HG02973 (cell line): Measurements from ENCODE around the gene FANCC.
"Not testable (repeated sequence)": the region's sequence is repeated elsewhere in the genome, so short reads cannot be mapped to it uniquely, and the experiment has no call there.

Source experiments
- ATAC-seq: cut with Tn5 transposase; IDR thresholded peaks from one replicate; pipeline ENCODE4 v1.9.1; 2021; ENCODE audit warnings: moderate library complexity; ENCODE audit not compliant: unreplicated experiment

FANCC gene

DNA sequence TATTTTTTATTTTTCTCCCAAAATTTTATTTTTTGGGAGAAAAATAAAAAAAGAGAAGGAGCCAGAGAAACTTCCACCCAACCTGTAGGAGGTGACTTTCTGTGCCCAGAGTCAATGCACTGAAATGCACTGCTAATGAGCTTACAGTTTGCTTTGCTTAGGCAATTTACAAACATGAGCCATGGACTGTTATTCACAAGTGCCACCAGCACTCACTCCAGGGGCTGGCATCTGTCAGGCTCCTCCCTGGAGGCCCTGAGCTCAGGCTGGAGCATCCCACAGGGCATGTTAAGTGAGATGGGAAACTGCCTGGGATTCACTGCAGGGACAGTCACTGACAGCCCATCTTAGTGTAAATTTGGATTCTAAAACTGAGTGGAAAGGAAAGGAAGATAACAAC lies 74.9 kb downstream of the FANCC start:
- ATAC-seq: no peak

DNA sequence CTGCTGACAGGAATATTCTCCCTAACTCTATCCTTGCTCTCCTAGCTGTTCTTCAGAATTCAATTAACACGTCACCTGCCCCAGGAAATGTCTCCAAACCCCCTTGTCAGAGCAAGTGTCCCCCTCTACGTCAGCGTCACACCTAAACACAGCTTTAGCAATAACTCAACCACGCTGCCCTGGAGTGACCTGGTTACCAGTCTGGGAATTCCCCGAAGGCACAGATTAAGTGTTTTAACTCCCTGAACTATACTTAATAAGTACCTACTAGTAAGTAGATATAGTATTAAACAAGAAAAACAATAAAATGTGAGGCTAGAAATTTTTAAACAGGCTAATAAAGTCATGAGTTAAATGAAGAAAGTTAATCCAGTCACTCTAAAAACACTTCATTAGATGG lies 78.4 kb downstream of the FANCC start:
- ATAC-seq: no peak

DNA sequence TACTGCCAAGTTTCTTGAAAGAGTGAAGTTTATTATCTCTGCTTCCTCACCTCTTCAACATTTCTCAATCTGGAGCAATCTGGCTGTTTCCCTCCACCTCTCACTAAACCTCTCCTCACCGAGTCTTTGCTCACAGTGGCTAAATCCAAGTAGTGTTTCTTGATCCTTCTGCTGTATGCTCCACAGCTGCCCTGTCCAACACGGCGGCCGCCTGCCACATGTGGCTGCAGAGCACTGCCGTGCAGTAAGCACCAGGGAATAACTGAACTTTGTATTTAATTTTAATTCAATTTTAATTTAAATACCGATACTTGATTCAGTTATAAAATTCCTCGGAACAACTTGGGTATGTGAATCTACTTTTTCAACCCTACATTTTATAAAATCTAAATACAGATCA lies 80.2 kb downstream of the FANCC start:
- ATAC-seq: no peak

- no peak for ATAC-seq
Measured at GRCh38 chr9:95230046-95230445, 87.5 kb downstream of the FANCC start.

DNA sequence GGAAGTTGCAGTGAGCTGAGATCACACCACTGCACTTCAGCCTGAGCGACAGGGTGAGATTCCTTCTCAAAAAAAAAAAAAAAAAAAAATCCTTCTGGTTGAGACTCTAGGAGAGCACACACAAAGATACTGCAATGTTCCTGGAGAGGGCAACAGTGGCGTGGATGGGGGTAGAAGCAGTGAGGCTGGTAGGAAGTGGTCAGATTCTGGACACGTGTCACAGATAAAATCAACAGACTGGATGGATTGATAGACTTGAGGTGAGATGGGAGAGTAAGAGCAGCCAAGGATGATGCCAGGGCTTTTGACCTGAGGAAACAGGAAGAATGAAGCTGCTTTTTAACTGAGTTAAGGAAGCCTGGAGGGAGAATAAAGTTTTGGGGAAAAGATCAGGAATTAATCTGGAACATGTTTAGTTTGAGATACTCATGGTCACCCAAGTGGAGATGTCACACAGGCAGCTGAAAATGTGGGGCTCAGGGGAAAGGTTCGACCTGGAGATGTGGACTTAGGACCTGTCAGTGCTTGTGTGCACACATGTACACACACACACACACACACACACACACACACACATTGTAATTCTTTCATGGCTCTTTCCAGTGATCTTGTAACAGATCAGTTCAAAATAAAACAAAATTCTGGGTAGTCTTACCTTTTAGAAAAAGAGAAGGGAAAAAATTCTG lies 88.1 kb downstream of the FANCC start:
- no peak for ATAC-seq

DNA sequence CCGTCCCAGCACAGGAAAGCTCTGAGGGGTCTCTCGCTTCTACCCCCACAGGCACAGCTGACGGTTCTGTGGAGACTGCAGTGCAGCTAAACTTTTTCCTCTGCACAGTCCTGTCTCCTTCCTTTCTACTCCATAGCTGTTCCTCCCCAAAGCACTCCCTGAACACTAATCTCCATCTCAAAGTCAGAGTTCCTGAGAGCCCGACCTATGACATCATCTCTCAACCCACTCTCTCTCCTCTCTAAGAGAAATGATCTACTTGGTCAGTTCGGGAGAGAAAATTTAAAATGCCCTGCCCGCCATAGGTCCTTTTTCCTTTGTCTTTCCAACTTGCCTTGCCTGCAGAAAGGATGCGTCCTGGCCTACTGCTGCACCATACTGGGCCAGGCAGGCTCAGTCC lies 90.6 kb downstream of the FANCC start:
- ATAC-seq: no peak

- ATAC-seq: no peak
Measured at GRCh38 chr9:95225726-95226106, 91.8 kb downstream of the FANCC start.

DNA sequence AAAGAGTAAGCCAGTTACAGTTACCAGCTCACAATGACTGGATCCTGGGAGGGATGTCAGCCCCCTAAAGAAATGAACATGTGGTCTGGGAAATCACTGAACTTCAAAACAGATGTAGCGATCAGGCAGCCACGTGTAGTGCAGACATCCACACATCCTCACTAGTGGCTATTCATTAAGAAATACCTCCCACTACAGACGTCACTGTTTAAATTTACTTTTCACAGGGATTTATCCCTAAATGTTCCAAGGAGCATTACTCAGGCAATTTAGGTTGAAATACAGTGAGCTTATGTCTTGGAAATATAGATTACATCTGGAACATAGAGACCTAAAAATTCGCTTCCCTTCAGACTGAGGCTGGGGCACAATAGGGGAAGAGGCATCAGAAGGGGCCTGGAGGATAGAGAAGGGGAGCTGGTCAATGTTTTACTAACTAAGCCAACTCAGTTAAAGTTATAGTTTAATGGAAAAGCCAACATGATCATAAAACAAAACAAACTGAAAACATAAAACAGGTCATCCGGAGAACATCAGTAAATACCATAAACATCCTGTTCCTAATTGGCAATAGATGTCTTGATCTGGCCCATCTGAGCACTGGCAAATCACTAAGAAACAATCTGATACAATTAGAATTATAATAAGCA lies 92.3 kb downstream of the FANCC start:
- ATAC-seq: no peak

DNA sequence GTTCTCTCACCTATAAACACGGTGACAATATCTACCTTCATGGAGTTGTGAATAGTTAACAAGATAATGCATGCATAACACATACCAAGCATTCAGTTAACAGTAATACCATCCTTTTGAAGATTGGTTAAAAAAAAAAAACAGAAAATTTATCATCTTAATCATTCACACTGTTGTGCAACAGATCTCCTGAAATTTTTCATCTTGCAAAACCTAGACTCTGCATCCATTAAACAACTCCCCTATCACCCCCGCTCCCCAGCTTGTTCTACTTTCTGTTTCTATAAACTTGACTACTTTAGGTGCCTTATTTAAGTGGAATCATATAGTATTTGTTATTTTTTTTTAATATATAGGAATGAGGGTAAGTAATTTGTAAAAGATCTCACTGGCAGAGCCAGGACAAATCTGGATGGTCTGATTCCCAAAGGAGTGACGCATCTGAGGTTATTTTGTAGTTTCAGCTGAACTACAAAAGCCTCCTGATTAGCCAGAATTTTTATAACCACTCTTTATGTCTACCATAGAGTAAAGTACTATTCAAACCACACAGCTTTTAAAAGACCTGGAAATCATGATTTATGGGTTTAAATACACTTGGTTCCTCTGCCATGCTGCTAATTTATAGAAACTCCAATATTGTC lies 93.0 kb downstream of the FANCC start:
- no peak for ATAC-seq

DNA sequence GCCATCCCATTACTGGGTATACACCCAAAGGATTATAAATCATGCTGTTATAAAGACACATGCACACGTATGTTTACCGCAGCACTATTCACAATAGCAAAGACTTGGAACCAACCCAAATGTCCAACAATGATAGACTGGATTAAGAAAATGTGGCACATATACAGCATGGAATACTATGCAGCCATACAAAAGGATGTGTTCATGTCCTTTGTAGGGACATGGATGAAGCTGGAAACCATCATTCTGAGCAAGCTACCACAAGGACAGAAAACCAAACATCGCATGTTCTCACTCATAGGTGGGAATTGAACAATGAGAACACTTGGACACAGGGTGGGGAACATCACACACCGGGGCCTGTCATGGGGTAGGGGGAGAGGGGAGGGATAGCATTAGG lies 97.2 kb downstream of the FANCC start:
- not testable (repeated sequence) for ATAC-seq

DNA sequence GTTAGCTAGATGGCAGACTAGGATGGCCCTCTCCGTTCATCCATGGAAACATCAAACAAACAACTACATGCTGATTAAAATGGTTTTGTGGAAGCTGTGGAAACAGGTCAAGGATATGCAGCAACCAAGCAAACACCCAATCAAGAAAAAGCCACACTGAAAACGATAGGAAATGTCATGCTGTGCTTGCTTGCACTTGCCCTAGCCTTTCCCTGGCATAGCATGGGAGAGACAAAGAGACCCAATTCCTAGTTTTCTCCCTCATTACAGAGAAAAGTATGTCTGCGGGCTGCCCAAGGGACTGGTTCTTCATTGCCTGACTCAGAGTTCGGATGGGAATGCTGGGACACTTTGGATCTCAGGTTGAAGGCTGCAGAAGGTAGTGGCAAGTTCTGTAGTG lies 98.7 kb downstream of the FANCC start:
- ATAC-seq: no peak

DNA sequence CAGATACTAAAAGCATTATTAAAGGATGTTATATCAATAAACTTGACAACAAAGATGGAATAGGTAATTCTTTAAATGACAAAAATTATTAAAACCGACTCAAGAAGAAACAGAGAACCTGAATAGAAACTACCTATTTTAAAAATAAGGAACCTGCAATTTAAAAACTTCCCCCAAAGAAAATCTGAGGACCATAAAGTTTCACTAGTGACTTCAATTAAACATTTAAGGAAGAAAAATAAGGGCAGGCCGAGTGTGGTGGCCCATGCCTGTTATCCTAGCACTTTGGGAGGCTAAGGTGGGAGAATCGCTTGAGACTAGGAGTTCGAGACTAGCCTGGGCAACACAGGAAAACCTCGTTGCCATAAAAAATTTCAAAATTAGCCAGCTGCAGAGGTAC lies 99.6 kb downstream of the FANCC start:
- ATAC-seq: no peak

DNA sequence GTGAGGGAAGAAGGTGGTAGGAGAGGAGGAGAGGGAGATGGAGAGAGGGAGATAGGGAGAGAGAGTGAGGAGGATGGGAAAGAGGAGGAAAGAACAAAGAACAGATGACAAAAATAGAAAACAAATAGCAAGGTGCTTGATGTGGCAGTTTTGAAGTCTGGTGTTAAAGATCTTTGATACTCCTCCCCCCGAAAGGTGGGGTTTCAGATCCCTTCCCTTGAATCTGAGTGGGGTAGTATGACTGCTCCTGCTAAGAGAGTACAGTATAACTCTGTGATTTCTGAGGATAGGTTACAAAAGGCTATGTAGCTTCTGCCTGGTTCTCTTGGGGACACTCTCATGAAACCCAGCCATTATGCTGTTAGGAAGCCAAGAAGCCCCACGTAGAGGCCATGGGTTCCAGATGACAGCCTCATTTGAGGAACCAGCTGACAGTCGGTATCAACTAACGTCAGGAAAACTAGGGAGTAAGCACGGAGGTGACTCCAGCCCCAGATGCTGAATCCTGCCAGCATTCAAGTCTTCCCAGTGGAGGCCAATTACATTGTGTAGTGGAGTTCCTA lies 102.1 kb downstream of the FANCC start:
- no peak for ATAC-seq

- ATAC-seq: no peak
Measured at GRCh38 chr9:95213117-95213516, 104.4 kb downstream of the FANCC start.

DNA sequence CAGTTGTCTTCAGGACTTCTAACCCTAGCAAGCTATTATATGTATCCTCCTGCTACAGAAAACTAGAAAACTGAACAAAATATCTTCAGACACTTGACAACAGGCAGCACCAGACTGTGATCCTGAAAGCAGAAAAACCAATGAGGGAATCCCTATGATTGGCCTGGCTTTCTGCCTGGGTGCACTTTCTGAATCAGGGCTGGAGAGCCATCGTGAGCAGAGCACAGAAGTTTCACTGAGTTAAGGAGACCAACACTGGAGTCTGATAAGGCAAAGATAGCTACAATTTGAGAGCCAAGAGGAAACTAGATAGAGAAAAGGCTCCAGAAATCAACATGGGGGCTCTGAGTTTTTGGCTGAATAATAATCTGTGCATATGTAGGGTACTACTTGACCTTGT lies 106.5 kb downstream of the FANCC start:
- ATAC-seq: no peak

- no peak for ATAC-seq
Measured at GRCh38 chr9:95207403-95207802, 110.1 kb downstream of the FANCC start.

GRCh38 chr9:95206143-95206542 lies 111.4 kb downstream of the FANCC start:
- no peak for ATAC-seq

GRCh38 chr9:95204710-95205109 lies 112.8 kb downstream of the FANCC start:
- ATAC-seq: no peak

- ATAC-seq: no peak
Measured at GRCh38 chr9:95204310-95204709, 113.2 kb downstream of the FANCC start.

- ATAC-seq: not testable (repeated sequence)
Measured at GRCh38 chr9:95203019-95203418, 114.5 kb downstream of the FANCC start.

DNA sequence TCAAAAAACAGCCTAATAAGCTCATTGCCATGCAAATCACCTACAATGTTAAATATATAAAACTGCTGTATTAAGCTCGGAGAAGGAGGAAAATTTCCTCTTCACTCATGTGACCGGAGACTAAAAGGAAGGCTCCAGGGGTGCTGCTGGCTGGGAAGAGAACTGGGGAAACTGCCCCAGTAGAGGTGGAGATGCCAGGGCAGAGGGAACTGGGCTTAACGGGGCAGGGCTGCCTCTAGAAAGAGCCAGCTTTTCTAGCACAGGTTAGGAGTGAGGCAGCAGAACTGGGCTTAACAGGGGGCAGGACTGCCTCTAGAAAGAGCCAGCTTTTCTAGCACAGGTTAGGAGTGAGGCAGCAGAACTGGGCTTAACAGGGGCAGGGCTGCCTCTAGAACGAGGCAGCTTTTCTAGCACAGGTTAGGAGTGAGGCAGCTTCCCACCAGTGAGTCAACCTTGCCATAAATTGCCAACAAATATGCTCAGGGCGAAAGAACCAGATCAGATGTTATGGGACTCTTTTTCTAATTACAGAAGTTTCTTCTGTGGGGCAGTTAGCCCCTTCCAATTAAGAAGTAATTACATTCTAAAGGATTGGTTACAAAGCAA lies 115.3 kb downstream of the FANCC start:
- no peak for ATAC-seq

GRCh38 chr9:95201206-95201605 lies 116.3 kb downstream of the FANCC start:
- ATAC-seq: no peak
